ENCODE results near the gene GTF3C1.

GTF3C1 gene

GRCh38 chr16:27517664-27518063, 32.0 kb downstream of the GTF3C1 start:
- no peak for DNase-seq

- no peak for DNase-seq
Measured at GRCh38 chr16:27516365-27516764, 33.3 kb downstream of the GTF3C1 start.

- peak; percentile 27 for DNase-seq
Measured at GRCh38 chr16:27515874-27516353, 33.8 kb downstream of the GTF3C1 start.

- DNase-seq: no peak
Measured at GRCh38 chr16:27514806-27515205, 34.9 kb downstream of the GTF3C1 start.

- no peak for DNase-seq
Measured at GRCh38 chr16:27511657-27512448, 37.9 kb downstream of the GTF3C1 start.

GRCh38 chr16:27508476-27508875, 41.2 kb downstream of the GTF3C1 start:
- no peak for DNase-seq

GRCh38 chr16:27506771-27507170, 42.9 kb downstream of the GTF3C1 start:
- no peak for DNase-seq

GRCh38 chr16:27505297-27506236, 44.1 kb downstream of the GTF3C1 start:
- DNase-seq: no peak

GRCh38 chr16:27503662-27504061, 46.1 kb downstream of the GTF3C1 start:
- DNase-seq: no peak

GRCh38 chr16:27500801-27501200, 48.9 kb downstream of the GTF3C1 start:
- DNase-seq: no peak

GRCh38 chr16:27499659-27500055, 50.1 kb downstream of the GTF3C1 start:
- no peak for DNase-seq

GRCh38 chr16:27498916-27499658, 50.6 kb downstream of the GTF3C1 start:
- DNase-seq: no peak

- DNase-seq: no peak
Measured at GRCh38 chr16:27498031-27498825, 51.5 kb downstream of the GTF3C1 start.

- DNase-seq: no peak
Measured at GRCh38 chr16:27495191-27495590, 54.5 kb downstream of the GTF3C1 start.

- no peak for DNase-seq
Measured at GRCh38 chr16:27492588-27492979, 57.1 kb downstream of the GTF3C1 start.

GRCh38 chr16:27491894-27492587, 57.7 kb downstream of the GTF3C1 start:
- no peak for DNase-seq

GRCh38 chr16:27489906-27490305, 59.8 kb downstream of the GTF3C1 start:
- no peak for DNase-seq

GRCh38 chr16:27489421-27489820, 60.3 kb downstream of the GTF3C1 start:
- DNase-seq: no peak

- no peak for DNase-seq
Measured at GRCh38 chr16:27486760-27487159, 63.0 kb downstream of the GTF3C1 start.

GRCh38 chr16:27486344-27486743, 63.4 kb downstream of the GTF3C1 start:
- no peak for DNase-seq

GRCh38 chr16:27485811-27486210, 63.9 kb downstream of the GTF3C1 start:
- DNase-seq: no peak

- no peak for DNase-seq
Measured at GRCh38 chr16:27485126-27485525, 64.6 kb downstream of the GTF3C1 start.
